ENCODE data around the gene ZNF521.

ZNF521 gene

DNA sequence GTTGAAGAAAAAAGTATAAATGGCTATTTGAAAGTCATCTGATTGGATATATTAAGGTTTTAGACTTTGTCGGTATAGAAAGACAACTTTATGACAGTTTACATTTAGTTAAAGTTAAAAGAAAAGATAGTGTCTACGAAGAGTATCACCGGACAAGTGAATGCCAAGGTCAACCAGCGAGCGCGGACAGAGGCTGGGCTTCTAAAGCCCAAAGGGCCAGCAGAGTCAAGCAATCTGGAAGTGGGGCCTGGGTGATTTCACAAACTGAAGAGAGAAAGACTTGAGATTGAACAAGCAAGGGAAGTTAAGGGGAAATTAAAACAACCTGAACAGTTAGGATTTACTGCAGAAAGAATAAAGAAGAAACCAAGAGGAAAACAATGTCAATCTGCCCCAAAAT lies 16.3 kb downstream of the ZNF521 start:
- DNase-seq (ENCODE audit: low read depth, low spot score), result no peak

- DNase-seq (ENCODE audit: low read depth, low spot score), result no peak
These were observed 16.9 kb downstream of the ZNF521 start for GRCh38 chr18:25335062-25335461.

GRCh38 chr18:25334588-25334987 lies 17.4 kb downstream of the ZNF521 start:
- DNase-seq (ENCODE audit: low read depth, low spot score), result no peak

DNA sequence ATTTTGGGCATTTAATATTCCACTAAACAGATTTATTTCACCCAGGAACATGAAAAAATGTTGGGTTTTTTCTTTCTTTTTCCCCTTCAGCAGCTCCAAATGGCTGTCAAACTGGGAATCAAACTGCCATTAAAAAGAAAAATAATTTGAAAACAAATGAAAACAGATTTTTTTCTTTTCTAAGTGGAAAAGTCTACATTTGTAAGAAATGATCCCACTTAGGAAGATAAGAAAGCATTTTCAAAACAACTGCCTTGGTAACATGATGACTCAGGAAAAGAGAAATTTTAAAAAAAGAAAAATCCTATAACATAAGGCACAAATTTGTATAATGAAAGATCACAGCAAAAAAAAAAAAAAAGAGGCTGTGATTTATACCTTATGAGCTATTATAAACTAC lies 20.0 kb downstream of the ZNF521 start:
- no peak for DNase-seq (ENCODE audit: low read depth, low spot score)

DNA sequence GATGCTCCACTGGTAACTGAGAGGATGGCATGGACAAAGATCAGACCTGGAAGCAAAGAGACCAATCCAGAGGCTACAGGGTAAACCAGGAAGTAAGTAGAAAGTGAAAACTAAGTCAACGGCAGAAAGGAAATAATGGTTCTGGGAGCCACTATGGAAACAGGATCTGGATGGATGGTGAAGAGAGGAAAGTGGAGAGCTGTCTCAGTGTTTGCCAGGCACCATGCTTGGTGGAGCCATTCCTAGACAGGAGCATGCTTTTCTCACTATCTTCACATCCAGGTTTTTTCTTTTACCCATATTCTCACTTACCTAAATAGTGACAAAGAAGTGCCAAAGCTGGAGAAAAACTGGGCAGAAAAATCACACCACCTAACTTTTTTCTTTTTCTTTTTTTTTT lies 22.2 kb downstream of the ZNF521 start:
- no peak for DNase-seq (ENCODE audit: low read depth, low spot score)

- no peak for DNase-seq (ENCODE audit: low read depth, low spot score)
These were observed 24.4 kb downstream of the ZNF521 start for GRCh38 chr18:25327584-25327983.

- DNase-seq (ENCODE audit: low read depth, low spot score), result no peak
These were observed 25.5 kb downstream of the ZNF521 start for GRCh38 chr18:25326361-25326952.

DNA sequence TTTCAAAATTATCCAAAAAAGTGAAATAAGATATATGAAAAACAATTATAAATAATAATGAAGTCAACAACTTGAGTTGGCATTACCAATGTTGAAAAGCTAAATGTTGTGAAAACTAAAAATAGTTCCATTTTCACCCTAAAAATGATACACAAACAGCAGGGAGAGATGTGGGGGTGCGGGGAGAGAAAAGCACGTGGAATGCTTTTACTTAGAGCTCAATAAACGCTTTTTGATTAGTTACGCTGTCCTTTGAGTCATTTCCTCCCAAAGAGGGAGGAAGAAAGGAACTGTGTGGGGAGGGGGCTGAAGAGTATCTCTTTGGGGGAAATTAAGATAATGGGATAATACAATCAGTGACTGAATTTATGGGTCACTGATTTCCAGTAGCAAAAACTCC lies 29.2 kb downstream of the ZNF521 start:
- no peak for DNase-seq (ENCODE audit: low read depth, low spot score)

GRCh38 chr18:25316381-25317018 lies 35.5 kb downstream of the ZNF521 start:
- no peak for DNase-seq (ENCODE audit: low read depth, low spot score)

DNA sequence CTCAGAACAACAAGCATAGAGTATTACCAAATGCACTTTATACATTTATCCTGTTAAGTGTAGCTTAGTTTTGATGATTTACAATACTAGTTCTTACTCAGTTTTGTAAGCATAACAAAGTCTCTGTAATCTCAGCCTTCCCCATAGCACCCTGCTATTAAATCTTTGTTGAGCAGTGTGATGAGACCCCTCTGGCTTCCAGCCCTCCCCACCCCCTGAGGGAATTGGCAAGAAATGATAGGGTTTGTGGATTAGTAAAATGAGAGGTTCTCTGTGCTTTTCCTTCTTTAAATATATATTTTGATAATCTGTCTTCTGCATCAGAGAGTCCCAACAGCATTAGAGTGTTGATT lies 37.2 kb downstream of the ZNF521 start:
- no peak for DNase-seq (ENCODE audit: low read depth, low spot score)

DNA sequence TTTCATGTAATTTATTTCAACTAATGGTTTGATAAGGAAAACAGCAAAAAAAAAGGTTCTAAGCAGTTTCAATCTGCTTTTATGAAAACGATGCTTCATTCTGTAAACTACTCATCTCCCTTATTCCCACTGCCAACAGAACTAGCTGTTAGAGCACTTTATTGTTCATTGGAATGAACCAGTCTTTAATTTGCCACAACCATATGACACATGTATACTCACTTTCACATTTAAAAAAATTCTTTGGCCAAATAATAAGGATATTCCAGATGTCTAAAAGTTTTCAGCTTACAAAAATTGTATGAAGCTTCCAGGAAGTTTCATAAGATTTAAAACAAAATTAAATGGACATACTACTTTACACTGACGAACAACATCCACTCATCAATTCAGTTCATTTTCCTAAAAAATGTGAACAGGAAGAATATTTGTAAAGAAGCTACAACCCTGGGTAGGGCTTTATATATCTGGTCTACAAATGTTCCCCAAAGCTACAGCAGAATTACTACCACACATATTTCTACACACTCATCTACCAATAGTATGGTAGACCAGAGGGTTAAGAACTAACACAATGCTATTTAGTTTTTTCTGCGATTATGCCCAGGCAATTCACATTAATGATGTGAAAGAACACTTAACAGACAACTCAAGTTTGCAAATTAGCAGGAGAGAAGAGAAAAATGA lies 37.7 kb downstream of the ZNF521 start:
- no peak for DNase-seq (ENCODE audit: low read depth, low spot score)

GRCh38 chr18:25313268-25313667 lies 38.7 kb downstream of the ZNF521 start:
- DNase-seq (ENCODE audit: low read depth, low spot score), result no peak

- DNase-seq (ENCODE audit: low read depth, low spot score), result no peak
These were observed 41.9 kb downstream of the ZNF521 start for GRCh38 chr18:25310045-25310444.

- no peak for DNase-seq (ENCODE audit: low read depth, low spot score)
These were observed 43.6 kb downstream of the ZNF521 start for GRCh38 chr18:25308381-25308780.

GRCh38 chr18:25307192-25307591 lies 44.8 kb downstream of the ZNF521 start:
- no peak for DNase-seq (ENCODE audit: low read depth, low spot score)

GRCh38 chr18:25306671-25307070 lies 45.3 kb downstream of the ZNF521 start:
- DNase-seq (ENCODE audit: low read depth, low spot score), result no peak

DNA sequence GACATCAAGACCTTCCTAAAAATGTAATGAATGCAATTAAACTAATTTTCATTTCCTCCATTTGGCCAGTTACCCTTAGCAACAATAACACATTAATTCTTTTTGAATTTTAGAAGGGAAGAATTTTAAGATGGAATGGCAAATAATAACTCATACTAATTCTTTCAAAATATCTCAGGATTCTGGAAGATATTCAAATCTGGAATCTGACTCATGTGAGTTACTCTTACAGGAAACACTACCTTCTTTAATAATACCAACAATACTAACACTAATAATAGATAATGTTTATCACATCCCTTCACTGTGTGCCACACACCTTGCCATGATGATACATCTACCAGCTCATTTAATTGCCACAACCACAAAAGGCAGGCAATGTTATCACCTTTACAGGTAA lies 46.4 kb downstream of the ZNF521 start:
- DNase-seq (ENCODE audit: low read depth, low spot score), result no peak

- no peak for DNase-seq (ENCODE audit: low read depth, low spot score)
These were observed 51.5 kb downstream of the ZNF521 start for GRCh38 chr18:25300492-25300891.

- no peak for DNase-seq (ENCODE audit: low read depth, low spot score)
These were observed 52.3 kb downstream of the ZNF521 start for GRCh38 chr18:25299426-25300300.

GRCh38 chr18:25298853-25299274 lies 53.1 kb downstream of the ZNF521 start:
- no peak for DNase-seq (ENCODE audit: low read depth, low spot score)

DNA sequence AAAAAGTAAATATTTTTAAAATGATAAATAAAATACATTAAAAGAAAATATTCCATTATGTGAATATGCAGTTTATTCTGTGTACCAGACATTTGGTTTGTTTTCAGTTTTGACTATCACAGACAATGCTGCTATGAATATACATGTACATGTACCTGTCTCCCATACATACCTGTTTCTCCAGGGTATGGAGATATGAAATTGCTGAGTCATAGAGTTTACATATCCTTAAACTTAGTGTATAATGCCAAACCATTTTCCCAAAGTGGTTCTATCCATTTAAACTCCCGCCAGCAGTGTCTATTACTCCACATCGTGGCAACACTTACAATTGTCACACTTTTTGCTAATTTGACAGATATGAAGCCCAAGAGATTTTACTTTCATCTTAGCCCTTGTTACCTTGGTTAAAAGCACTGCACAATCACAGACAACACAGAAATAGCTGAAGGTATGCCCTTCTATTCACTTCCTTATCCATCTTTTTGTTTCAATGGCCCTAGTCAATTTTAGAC lies 56.3 kb downstream of the ZNF521 start:
- no peak for DNase-seq (ENCODE audit: low read depth, low spot score)

DNA sequence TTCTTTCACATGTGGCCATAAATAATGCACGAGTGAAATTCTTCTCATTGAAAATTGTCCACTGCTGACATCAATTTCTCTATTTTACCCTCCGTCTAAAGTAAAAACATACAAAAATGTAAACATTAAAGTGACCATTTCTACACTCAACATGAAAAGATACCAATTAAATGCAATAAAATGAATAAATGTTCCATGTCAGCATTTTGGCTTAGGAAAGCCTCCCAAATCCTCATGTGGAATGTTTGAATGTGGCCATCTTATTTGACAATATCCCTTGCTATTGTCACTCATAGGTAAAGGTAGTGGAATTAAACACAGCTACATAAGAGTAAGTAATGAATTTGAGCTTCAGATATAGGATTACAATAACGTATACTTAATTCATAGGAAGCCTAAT lies 60.8 kb downstream of the ZNF521 start:
- DNase-seq (ENCODE audit: low read depth, low spot score), result no peak
